Panc1 (cell line): ENCODE measurements around the gene ITGA8. TPM values are rescaled to one million over a fixed set of nuclear protein-coding genes. Genes with fewer than 3 reads are reported as not detected.

Experiments used
- ATAC-seq: fragments of 200-7000 bp; cut with Tn5 transposase; 2 replicates; pipeline ENCODE4 v1.9.1; 2020; ENCODE audit warnings: mild to moderate bottlenecking, moderate library complexity
- BruUV-seq: library from RNA; stranded (reverse); fragments of 400-500 nt; replicated peaks from 2 replicates; lab custom pipeline; 2021; lab: Mats Ljungman, UMichigan
- CTCF ChIA-PET: fragments of 300-600 bp; sonication (Branson Sonifier 250); formaldehyde crosslinking; loops from one replicate; lab custom pipeline; 2022; ENCODE audit warnings: antibody characterized with exemption; lab: Charles Lee
- POLR2A ChIA-PET: fragments of 300-600 bp; sonication (Branson Sonifier 250); formaldehyde crosslinking; loops from one replicate; lab custom pipeline; 2022; ENCODE audit warnings: antibody characterized with exemption; lab: Charles Lee
- DNase-seq: peaks from one replicate; pipeline ENCODE4 v3.0.0-alpha.2; 2010; ENCODE audit warnings: low read depth, low spot score
- H3K27ac ChIP-seq: 2 replicates; pipeline ENCODE4 v1.5.1; 2011; ENCODE audit warnings: mild to moderate bottlenecking, low read length, inconsistent platforms
- H3K27me3 ChIP-seq: fragments of 200-500 bp; sonication (Bioruptor generic); 2 replicates; pipeline ENCODE4 v1.6.0; 2014; ENCODE audit warnings: low read length, inconsistent platforms; ENCODE audit not compliant: control insufficient read depth, insufficient read depth
- H3K36me3 ChIP-seq: fragments of 200-500 bp; sonication (Bioruptor generic); 2 replicates; pipeline ENCODE4 v1.5.1; 2014; ENCODE audit warnings: inconsistent platforms, mild to moderate bottlenecking, low read length, moderate library complexity; ENCODE audit not compliant: control insufficient read depth, insufficient read depth
- H3K4me1 ChIP-seq: 2 replicates; pipeline ENCODE4 v1.5.1; 2011; ENCODE audit warnings: inconsistent platforms, mild to moderate bottlenecking, low read length, moderate library complexity; ENCODE audit not compliant: control insufficient read depth, insufficient read depth
- H3K4me3 ChIP-seq, 2 experiments: 2 replicates each; pipeline ENCODE4 v1.5.1; 2011 to 2012; ENCODE audit warnings: low read depth in 2 of 2, low read length in 2 of 2, mild to moderate bottlenecking in 2 of 2, inconsistent platforms in 1 of 2, moderate library complexity in 1 of 2
- H3K9me3 ChIP-seq: fragments of 200-500 bp; sonication (Bioruptor generic); 2 replicates; pipeline ENCODE4 v1.5.1; 2014; ENCODE audit warnings: low read depth, mild to moderate bottlenecking, inconsistent platforms, low read length, moderate library complexity; ENCODE audit not compliant: control insufficient read depth, insufficient read depth
- CTCF ChIP-seq: fragments of 450-650 bp; IDR thresholded peaks from 2 replicates; pipeline ENCODE4 v1.5.1; 2017; ENCODE audit warnings: mild to moderate bottlenecking
- POLR2AphosphoS5 ChIP-seq: IDR thresholded peaks from 2 replicates; pipeline ENCODE4 v1.6.1; 2012; ENCODE audit warnings: mild to moderate bottlenecking, low read depth, low read length, moderate library complexity
- REST ChIP-seq, 2 experiments: IDR thresholded peaks; 2 replicates each; pipeline ENCODE4 v1.6.1; 2011 to 2012; ENCODE audit warnings: low read depth in 2 of 2, control low read depth in 1 of 2, low read length in 1 of 2, mild to moderate bottlenecking in 1 of 2, moderate library complexity in 1 of 2; ENCODE audit not compliant: insufficient read depth in 1 of 2
- SIN3A ChIP-seq: IDR thresholded peaks from 2 replicates; pipeline ENCODE4 v1.6.1; 2012; ENCODE audit warnings: low read depth, mild to moderate bottlenecking, low read length, moderate library complexity, borderline replicate concordance; ENCODE audit not compliant: insufficient read depth
- TCF7L2 ChIP-seq: IDR thresholded peaks from 2 replicates; pipeline ENCODE4 v1.6.1; 2011; ENCODE audit warnings: mild to moderate bottlenecking, low read depth, low read length, inconsistent platforms
- in situ Hi-C: cut with HindIII; loops from 2 replicates; pipeline ENCODE4 v1.10.0; 2016; ENCODE audit warnings: low sequenced_read_pairs, low pct_unique_long_range_greater_than_20kb
- intact Hi-C: fragments of 100-400 bp; cut with micrococcal nuclease; formaldehyde crosslinking; loops from one replicate; pipeline ENCODE4 v1.10.0; 2022; ENCODE audit not compliant: unreplicated experiment
- total RNA-seq: library from RNA; stranded (reverse); gene quantifications from one replicate; pipeline ENCODE4 v1.2.1, GENCODE V29; 2021; ENCODE audit not compliant: unreplicated experiment

ITGA8 gene
- total RNA-seq, 1 experiment from 2014 or later = 0.18 TPM

GRCh38 chr10:15723803-15724202 is 4.1 kb upstream of the ITGA8 start:
- no peaks in the 10 kb centered on the region for H3K9me3 ChIP-seq
- intact Hi-C loops (no loop called here), in situ Hi-C loops (no loop called here)
- CTCF ChIA-PET = no interaction called here
- POLR2A ChIA-PET = no interaction called here
- ATAC-seq (no peak), DNase-seq (no peak)
- no peaks in the 10 kb centered on the region for H3K36me3 ChIP-seq
- TF ChIP-seq TCF7L2 (no peak), CTCF (no peak), REST (IDR thresholded peaks at IDR 0.05; ENCODE audit: insufficient read depth in 1 of 2, low read depth in 2 of 2, low read length in 1 of 2) (no peak), POLR2AphosphoS5 (no peak), SIN3A (no peak)
- no TSS peak for BruUV-seq
- no peak overlapping the region for H3K27ac ChIP-seq
- H3K27me3 ChIP-seq = no peaks in the 10 kb centered on the region; the same call in 1 of the 2 replicates
- H3K4me1 ChIP-seq = no peaks in the 10 kb centered on the region
- H3K4me3 ChIP-seq = no peak overlapping the region

DNA sequence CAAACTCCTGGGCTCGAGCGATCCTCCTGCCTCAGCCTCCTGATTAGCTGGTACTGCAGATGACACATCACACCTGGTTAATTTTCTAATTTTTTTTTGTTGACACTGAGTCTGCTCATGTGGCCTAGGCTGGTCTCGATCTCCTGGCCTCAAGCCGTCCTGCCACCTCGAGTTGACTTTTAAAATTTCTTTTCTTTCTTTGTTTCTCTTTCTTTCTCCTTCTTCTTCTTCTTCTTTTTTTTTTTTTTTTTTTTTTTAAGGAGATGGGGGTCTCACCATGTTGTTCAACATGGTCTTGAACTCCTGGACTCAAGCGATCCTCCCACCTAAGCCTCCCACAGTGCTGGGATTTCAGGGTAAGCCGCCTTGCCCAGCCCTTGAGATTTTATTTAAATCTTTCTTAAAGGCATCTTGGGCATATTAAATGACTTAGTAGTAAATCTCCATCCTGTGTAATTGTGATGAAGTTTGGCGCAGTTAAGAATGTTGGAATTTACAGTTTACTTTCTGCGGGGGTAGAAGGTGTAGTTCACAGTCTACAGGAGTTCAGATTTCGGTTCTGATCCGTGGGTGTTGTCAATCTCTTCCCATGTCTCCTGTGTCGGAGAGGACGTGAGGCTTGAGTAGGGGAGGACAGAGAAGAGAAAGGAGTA is 1.0 kb upstream of the ITGA8 start:
- intact Hi-C loops = no loop called here

More for the DNA sequence above, 1.0 kb upstream of the ITGA8 start:
- H3K36me3 ChIP-seq = no peaks in the 10 kb centered on the region
- POLR2A ChIA-PET = no interaction called here
- no peak overlapping the region for H3K27ac ChIP-seq
- DNase-seq (no peak), ATAC-seq (no peak)
- in situ Hi-C loops = no loop called here
- TF ChIP-seq CTCF (no peak), REST (IDR thresholded peaks at IDR 0.05; ENCODE audit: insufficient read depth in 1 of 2, low read depth in 2 of 2, low read length in 1 of 2) (no peak), TCF7L2 (no peak), SIN3A (no peak), POLR2AphosphoS5 (no peak)
- no peaks in the 10 kb centered on the region for H3K9me3 ChIP-seq
- BruUV-seq = no TSS peak
- no peak overlapping the region for H3K4me3 ChIP-seq
- CTCF ChIA-PET = interaction anchor here (0.6 kb wide), 1 partner anchor 272 kb away, joined by 3 read pairs; no protein-coding TSS in a partner anchor
- H3K4me1 ChIP-seq = no peaks in the 10 kb centered on the region
- H3K27me3 ChIP-seq = peaks cover 5% of the 10 kb centered on the region
